NCI-H1436 (cell line): ENCODE measurements around the gene KMT5C.

ENCODE experiments used
- DNase-seq: peaks from one replicate; lab custom pipeline; 2025; lab: John Stamatoyannopoulos, UW

KMT5C gene

GRCh38 chr19:55347442-55348009, 7.8 kb downstream of the KMT5C start:
- no peak for DNase-seq

GRCh38 chr19:55348317-55349034, 8.8 kb downstream of the KMT5C start:
- DNase-seq = no peak

- DNase-seq = no peak
Measured at GRCh38 chr19:55350620-55351315, 11.1 kb downstream of the KMT5C start.

- no peak for DNase-seq
Measured at GRCh38 chr19:55352040-55352439, 12.4 kb downstream of the KMT5C start.

- DNase-seq = no peak
Measured at GRCh38 chr19:55352549-55353145, 13.0 kb downstream of the KMT5C start.

GRCh38 chr19:55353356-55353802, 13.7 kb downstream of the KMT5C start:
- DNase-seq = no peak

- DNase-seq = peak; percentile 72
Measured at GRCh38 chr19:55353803-55354697, 14.4 kb downstream of the KMT5C start.

GRCh38 chr19:55354698-55355212, 15.1 kb downstream of the KMT5C start, which contains the start of gene COX6B2:
Gene COX6B2 (minus strand): TSS chr19:55354719. CDS start chr19:55354521, 198 bp downstream.
- DNase-seq = no peak

GRCh38 chr19:55355213-55355821, 15.6 kb downstream of the KMT5C start:
- no peak for DNase-seq

GRCh38 chr19:55358493-55358892, 18.8 kb downstream of the KMT5C start:
- no peak for DNase-seq

GRCh38 chr19:55358943-55359908, 19.6 kb downstream of the KMT5C start:
- DNase-seq = no peak

- DNase-seq = no peak
Measured at GRCh38 chr19:55360902-55361301, 21.2 kb downstream of the KMT5C start.

GRCh38 chr19:55362174-55362989, 22.7 kb downstream of the KMT5C start:
- DNase-seq = no peak

GRCh38 chr19:55362990-55363716, 23.5 kb downstream of the KMT5C start, which contains the start of gene GARIN5B:
Gene GARIN5B (minus strand): TSS chr19:55363260. CDS start chr19:55363066, 194 bp downstream.
- DNase-seq = no peak

- DNase-seq = no peak
Measured at GRCh38 chr19:55365245-55365644, 25.6 kb downstream of the KMT5C start.

GRCh38 chr19:55365964-55366363, 26.3 kb downstream of the KMT5C start:
- DNase-seq = no peak

GRCh38 chr19:55366790-55367189, 27.1 kb downstream of the KMT5C start:
- DNase-seq = no peak

- DNase-seq = no peak
Measured at GRCh38 chr19:55368106-55368505, 28.4 kb downstream of the KMT5C start.
